Renal pelvis (tissue), 4 donors: ENCODE data around the gene PACRG. TPM values are rescaled to one million over a fixed set of nuclear protein-coding genes. Genes with fewer than 3 reads are reported as not detected.

Experiments
- DNase-seq: peaks from one replicate; pipeline ENCODE4 v3.0.0-alpha.2; 2013
- polyA plus RNA-seq, 3 donors: library from polyadenylated mRNA; unstranded; fragments of 120-200 nt; gene quantifications; one replicate each; pipeline ENCODE4 v1.2.1, GENCODE V29; 2013; ENCODE audit not compliant: insufficient read length in 3 of 3

PACRG gene
- polyA plus RNA-seq, 3 donors: 14.8 to 18.3 (median 16.1) TPM

DNA sequence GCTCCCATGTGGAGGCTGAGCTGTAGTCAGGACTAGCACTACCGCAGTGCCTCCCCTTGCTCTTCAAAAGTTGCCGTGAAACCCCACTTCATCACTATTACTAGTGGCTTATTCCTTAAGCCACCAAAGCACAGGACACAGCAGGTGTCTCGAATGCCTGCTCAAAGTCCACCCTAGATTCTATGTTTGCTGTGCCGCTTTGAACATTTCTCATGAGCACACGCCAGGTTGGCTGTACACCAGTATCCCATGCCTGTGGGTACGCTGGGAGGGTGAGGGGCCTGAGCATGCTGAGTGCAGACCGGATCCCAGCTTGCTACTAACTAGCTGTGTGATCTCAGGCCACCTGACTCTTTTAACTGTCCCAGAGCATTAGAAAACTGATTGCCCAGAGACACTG lies 350.9 kb downstream of the PACRG start:
- no peak for DNase-seq

DNA sequence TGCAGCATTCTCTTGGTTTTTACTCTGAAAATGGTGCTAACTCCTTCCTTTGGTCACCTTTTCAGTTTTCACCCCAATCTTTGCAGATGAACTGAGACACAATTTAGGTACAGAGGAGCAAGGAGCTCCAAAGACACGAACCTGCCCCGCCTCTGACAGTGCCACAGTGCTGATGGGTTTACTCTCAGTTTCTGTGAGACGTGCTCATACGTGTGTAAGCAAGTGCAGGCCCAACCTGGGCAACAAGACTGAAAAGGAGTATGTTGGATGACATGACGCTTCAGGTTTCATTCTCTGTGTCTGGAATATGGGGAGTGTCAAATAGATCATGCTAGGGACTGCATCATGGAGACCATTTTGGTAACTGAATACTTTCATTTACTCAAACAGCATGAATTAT lies 352.5 kb downstream of the PACRG start:
- no peak for DNase-seq

DNA sequence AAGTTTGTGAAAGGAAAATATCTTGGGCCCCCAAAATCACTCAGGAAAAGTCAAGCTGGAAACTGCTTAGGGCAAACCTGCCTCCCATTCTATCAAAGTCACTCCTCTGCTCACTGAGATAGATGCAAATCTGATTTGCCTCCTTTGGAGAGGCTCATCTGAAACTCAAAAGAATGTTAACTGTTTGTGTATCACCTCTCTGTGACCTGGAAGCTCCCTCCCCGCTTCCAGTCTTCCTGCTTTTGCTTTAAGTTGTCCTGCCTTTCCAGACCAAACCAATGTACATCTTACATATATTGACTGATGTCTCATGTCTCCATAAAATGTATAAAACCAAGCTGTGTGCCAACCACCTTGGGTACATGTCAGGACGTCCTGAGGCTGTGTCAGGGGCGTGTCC lies 355.4 kb downstream of the PACRG start:
- no peak for DNase-seq

DNA sequence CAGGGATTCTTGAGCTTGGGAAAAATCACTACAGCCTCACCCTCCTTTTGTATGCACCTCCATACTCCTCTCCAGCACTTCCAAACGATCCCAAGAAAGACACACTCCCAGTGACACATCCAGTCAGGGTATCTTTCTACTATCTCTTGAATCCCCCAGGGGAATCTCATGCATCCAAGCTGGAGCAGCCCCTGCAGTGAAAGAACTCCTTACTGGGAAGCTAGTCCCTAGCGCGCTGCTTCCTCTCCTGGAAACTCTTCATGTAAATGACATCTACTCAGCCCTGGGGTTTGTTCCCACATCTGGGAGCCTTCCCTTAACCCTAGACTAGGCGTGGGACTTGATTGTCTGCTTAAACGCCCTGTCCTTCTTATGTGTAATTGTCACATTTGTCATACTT lies 357.7 kb downstream of the PACRG start:
- DNase-seq: no peak

DNA sequence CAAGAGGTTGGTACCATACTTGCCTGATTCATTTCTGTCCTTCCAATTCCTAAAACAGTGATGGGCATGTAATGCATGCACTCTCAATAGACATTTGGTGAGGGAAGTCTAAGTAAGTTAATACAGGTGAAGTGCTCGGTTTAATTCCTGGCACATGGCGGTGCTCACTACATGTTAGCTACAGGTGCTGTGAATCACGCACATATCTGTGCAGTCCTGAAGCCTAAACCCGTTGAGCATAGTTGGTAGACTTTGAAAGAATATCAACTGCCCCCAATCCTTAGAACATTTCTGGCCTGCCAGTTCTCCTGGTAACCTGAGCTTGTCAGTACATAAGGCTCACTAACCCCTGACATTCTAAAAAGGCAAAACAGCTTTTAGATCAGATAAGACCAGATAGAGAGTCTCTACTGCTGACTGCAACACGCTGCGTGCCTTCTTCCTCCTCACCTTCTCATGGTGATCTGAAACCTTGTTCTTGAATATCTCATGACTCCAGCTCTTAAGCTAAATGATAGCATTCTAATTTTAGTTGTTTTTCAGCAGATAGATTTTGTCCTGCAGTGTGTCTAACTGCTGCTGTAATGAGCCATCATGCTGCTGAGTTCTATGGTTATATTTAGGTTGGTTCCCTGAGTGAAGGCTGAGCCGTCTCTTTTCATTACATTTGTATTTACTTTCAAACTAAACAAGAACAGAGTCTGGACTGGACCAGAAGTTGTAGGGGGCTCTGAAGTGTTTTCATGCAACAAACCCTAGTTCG lies 358.3 kb downstream of the PACRG start:
- no peak for DNase-seq

DNA sequence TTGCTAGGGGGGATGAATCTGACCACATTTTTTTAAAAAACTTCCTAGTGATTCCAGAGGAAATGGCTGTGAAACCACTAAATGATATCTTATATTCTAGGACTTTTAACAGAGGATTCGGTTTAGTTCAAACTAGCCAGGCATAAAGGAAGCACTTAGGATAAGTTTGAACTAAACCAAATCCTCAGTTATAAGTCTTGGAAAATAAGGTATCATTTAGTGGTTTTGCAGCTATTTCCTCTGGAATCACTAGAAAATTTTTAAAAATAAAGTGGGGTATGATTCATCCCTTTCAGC lies 358.8 kb downstream of the PACRG start:
- no peak for DNase-seq

DNA sequence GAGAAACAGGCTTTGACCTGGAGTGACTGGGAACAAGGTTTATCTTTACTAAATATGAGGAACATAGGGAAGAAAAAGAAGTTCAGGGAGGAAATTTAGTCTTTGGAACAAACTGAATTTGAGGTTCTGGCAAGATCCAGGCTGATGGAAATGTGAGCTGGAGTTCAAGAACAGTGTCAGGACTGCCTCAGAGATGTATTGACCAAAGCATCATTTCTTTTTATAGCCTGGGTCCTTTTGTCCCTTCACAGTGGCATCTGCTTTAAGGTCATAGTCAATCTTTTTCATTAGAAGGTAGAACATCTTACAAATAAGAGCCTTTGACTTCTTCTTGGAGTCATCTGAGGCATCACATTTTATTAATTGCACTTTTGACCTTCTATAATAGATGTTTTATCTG lies 360.2 kb downstream of the PACRG start:
- no peak for DNase-seq

DNA sequence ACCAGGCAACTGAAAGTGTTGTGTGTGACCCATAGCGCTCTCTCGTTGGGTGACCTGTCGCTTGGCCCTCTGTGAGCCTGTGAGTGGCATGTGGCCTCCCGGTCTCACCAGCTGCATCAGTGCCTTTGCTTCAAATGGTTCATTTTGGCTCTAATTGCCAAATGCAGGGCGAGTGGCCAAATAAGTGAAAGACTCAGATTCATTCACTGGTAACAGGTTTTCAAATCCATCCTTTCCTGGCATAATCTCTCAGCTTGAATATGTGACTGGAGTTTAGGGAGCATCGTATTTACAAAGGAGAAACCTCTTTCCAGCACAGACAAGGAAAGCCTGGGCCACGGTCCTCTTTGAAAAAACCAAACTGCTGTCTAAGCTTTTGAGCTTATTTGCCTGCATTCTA lies 365.1 kb downstream of the PACRG start:
- no peak for DNase-seq

DNA sequence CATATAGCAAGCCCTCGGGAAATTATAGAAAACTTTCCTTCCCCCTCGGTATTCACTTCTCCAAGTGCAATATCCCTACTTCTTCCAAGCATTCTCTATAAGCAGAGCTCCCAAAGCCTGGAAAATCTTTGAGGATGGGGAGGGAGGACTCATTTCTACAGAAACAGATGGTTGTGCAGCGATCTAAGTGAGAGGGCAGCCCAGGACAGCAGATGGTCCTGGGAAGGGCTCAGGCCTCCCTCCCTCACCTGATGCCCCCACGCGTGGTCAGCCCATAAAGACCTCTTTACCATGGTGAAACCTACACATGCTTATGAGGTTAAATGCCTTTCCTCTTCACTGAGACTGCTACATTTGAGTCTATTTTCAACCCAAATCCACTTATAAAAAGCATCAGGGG lies 367.1 kb downstream of the PACRG start:
- DNase-seq: no peak

DNA sequence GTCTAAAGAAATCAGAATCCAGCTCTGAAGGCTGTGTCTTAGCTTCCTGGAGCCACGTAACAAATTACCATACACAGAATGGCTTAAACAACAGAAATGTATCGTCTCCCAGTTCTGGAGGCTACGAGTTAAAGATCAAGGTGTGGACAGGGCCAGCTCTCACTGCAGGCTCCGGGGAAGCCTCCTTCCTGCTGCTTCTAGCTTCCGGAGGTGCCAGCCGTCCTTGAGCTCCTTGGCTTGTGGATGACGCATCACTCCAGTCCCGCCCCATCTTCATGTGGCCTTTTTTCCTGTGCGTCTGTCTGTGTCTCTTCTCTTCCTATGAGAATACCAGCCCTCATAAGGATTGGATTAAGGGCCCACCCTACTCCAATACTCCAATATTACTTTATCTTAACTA lies 367.6 kb downstream of the PACRG start:
- no peak for DNase-seq

DNA sequence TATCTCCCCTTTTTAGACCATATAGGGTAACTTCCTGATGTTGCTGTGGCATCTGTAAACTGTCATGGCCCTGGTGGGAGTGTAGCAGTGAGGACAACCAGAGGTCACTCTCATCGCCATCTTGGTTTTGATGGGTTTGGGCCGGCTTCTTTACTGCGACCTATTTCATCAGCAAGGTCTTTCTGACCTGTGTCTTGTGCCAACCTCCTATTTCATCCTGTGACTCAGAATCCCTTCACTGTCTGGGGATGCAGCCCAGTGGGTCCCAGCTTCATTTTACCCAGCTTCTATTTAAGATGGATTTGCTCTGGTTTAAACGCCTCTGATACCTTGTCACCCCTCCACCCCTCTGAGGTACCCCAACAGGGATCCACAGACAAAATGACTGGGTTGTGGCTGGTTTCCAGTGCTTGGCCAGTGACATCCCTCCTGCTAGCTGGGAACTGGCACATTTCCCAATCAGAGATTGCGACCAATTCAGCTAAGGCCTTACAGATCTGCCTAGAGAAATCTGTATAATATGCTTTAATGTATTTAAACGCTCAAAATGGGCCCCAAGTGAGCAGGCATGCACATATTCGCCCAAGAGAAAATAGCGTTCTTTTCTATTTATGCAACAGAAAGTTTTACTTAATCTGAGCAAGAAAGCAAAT lies 371.2 kb downstream of the PACRG start:
- no peak for DNase-seq

DNA sequence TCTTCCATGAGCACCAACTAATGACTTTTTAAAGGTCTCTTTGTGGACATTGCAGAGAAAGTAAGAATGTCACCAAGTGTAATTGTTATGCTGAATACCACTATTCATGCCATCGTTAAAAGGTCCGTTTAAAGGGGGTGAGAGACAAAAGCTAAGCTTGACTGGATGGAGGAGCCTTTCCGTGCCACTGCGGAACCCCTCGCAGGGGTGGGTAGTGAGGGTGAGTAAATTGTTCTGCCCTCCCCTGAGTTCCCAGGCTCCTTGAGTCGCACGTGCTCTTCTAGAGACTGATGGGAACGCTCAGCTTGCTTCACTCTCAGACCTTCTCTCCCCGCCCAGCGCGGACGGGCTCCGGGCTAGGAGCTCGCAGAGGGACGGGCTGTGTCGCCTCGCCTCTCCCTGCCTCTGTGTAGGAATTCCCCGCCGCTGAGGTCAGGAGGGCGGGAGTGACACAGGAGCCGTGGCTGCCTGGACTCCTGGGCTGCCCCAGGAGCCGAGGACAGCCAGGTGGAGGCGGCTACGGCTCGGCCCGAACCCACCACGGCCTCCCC lies 371.9 kb downstream of the PACRG start:
- no peak for DNase-seq

DNA sequence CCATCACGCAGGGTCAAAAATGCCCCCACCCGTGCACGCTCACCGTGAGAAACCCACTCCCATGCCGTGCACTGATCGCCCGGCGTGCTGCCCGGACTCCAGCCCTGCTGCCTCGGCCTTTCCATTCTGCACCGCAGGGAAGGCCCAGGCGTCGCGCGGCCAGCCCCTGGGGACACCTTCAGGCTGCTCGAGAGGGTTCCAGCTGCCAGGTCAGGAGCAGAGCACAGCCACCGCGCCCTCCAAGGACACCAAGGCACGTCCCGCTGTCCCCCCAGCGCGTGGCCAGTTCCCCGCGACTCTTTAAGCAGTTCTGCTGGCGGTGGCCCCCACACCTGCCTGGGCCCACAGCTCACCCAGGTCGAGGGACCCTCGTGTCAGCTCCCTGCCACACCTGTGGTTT lies 372.5 kb downstream of the PACRG start:
- DNase-seq: no peak

DNA sequence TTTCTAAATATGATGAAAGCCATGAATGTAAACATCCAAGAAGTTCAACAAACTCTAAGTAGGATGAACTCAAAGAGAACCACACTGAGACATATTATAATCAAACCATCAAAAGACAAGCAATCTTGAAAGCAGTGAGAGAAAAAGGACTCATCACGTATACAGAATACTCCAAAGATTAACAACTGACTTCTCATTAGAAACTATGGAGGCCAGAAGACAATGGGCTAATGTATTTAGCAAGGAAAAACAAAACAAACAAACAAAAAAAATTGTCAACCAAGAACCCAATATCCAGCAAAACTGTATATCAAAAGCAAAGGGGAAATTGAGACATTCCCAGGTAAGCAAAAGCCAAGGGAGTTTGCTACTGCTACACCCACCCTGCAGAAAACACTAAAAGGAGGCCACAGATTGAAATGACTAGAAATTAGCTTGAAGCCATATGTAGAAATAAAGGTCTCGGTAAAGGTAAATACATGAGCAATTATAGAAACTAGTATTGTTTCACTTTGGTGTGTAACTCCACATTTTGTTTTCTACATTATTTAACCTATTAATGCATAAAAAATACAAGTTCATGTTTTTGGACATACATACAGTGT lies 385.7 kb downstream of the PACRG start:
- no peak for DNase-seq

DNA sequence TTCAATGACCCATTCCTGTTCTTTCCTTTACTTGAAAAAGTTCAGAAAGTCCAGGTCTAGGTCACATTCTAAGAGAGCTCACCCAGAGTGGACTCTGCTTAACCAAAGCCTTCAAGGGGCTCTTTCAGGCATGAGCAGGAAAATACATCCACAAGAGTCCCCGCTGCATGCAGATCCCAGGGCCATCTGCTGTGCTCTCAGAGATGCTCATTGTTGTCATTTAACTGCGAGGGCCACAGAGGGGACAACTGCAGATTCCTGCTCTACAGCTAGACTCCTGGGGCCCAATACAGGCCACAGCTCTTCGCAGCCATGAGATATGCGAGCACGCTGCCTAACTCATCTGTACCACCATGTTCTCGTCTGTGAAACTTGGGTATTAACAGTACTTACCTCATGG lies 391.2 kb downstream of the PACRG start:
- no peak for DNase-seq

DNA sequence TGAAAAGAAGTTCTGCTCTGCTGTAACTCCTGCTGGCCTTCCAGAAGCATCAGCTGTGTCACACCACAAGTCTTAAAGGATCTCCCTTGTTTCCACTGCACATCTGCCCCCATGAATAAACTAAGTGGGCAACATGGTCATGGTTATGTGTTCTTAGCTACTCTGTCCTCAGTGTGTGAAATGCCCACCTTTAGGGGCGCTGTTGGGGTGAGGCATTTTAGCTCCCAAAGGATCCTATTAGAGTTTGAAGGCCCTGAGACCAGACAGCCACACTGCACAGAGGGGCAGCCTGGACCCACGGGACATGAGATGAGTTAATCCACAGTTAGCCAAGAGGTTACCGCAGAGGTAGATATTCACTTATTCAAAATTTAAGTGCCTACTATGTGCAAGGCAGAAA lies 392.4 kb downstream of the PACRG start:
- no peak for DNase-seq

DNA sequence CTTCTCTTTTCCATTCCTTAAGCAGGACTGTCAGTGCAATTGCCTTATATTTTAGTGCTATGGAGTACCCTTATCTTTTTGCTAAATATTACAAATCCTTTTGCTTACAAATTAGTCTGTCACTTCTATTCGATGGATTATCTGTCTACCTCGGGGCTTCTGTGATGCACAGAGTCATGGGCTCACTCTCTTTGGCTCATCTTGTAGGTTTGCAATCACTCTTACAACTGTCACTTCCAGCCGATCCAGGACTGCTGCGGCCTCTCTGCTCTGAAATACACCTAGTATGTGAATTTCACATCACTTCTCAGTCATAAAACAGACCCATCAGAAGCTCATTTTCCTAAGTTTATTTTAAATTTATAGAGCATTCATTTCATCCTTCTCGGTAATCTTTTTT lies 393.5 kb downstream of the PACRG start:
- no peak for DNase-seq

DNA sequence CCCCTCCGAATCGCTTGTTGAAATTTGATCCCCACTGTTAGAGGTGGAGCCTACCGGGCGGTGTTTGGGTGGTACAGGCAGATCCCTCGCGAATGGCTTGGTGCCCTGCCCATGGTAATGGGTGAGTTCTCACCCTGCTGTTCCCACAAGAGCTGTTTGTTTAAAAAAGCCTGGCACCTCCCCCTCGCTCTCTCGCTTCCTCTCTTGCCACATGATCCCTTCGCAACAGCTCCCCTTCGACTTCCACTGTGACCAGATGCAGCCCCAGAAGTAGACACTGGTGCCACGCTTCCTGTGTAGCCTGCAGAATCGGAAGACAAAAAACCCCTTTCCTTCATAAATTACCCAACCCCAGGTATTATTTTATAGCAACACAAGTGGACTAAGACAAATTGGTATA lies 394.6 kb downstream of the PACRG start:
- DNase-seq: no peak

DNA sequence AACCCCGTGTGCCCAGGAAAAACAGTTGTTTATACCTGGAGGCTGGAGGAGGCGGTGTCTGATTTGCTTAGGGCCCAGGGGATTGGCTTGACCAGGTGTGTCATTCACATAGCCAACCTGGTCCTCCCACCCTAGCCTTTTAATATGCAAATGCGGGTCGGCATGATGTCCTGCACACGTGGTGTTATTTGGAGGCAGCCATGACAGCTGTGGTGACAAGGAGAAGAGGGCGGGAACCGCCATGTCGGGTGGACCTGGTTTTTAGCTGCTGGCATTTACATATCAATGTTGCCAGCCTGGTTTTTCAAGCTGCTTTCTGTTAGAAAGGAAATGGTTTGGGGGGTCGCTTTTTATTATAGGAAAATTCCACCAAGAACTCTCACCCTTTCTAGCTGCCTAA lies 395.3 kb downstream of the PACRG start:
- DNase-seq: no peak

DNA sequence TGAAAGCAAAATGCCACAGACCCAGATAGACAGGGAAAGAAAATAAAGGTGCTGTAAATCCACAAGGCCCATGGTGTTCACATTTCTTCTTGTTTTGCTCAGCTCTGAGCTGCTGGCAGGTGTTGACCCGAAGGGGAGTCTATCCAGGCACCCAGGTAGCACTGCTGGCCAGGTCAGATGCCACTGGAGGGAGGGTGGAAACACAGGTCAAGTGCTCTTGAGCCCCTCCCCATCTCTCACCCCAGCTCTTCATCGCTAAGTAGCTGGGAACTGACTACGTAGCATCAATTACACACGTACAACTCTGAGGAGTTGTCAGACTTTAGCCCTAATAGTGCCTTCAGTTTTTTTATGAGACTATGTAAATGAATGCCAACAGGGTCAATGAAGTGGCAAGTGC lies 399.0 kb downstream of the PACRG start:
- DNase-seq: no peak

DNA sequence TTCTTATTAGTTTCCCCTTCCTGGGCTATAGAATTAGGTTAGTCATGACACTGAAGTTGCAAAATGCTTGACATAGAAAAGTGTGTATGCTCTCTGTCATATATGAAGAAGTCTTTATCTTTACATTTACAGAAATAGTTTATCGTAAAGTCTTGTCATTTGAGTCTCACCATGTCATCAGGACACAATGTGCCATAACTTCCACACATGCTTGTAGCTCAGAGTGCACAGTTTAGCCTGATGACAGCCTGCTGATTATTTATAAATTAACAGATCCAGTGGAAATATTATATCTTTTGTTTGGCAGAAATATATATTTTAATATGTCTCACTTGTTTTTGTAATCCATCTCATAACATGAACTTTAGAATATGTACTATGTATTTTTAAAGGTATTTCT lies 399.8 kb downstream of the PACRG start:
- no peak for DNase-seq

DNA sequence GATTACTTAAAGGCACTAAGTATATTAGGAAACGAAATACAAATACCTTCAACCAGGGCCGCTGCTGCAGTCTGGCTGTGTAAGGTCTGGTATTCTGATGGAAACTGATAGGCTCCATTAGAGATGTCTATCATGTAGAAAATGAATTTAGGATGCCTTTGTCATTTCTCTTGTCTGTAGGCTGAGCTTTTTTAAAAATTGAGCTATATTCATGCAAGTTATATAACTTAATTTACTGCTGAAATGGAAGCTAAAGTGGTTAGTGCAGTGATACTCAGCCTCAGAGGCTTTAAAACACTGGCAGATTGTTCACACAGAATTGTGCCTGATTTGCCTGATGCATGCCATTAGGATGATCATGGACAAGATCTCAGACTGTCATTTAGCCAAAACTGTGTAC lies 400.6 kb downstream of the PACRG start:
- DNase-seq: no peak

DNA sequence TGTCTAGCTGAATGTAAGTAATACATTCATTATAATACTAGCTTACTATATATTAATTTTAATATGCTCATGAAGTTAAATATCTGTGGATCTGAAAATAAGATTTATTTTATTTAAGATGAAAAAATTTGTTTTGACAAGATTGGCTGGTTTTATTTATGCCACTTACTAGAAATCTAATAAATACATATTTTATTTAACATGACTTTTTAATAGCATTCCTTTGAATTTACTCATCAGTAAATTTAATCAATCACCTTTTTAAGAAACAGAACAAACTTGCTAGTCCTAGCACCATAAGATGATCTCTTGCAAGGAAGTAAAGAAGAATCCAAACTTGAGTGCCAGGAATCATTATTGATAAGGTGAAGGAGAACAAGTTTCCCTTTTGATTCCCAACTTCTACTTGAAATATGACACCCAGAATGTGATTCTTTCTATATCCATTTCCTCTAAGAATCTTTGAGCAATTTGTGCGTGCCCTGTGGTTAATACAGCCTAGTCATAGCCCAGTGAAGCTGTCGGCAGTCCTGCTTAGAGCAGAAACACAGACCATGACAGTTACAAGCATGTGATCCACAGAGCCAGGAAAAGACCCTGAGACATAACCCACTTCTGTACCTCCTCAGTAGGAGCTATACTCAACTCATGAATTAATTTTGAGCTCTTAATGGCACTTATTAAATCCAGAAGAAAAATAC lies 404.4 kb downstream of the PACRG start:
- DNase-seq: no peak
